ENCODE data around the gene SND1.
"Not testable (repeated sequence)": the region's sequence is repeated elsewhere in the genome, so short reads cannot be mapped to it uniquely, and the experiment has no call there.

The SND1 gene

DNA sequence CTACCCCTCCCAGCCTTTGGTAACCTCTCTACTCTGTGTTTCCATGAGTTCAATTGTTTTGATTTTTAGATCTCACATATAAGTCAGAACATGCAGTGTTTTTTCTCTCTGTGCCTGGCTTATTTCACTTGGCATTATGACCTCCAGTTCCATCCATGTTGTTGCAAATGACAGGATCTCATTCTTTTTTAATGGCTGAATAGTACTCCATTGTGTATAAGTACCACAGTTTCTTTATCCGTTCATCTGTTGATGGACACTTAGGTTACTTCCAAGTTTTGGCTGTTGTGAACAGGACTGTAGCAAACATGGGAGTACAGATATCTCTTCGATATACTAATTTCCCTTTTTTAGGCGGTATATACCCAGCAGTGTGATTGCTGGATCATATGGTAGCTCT, 237.7 kb downstream of the SND1 start:
- intact Hi-C loops (cut with DNase I), result no loop called here
- DNase-seq, result no peak

DNA sequence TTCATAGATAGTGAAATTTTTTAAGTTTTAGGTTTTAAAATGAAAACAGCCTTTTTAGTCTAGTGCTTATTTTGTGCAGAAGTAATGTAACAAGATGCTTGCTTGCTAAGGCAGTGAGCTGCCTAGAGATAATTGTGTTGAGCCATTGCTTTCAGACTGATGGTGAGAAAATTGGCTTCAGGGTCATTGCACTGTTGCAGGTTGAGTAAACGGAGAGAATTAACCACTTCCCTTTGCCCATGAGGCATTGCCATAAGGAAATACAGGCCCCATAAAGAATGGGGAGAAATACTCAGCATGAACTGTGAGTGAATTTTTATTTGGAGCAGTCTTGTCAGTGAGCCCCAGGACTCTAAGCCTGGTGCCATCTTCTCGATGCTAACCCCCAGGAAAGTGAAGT, 238.7 kb downstream of the SND1 start:
- intact Hi-C loops (cut with DNase I), result no loop called here
- DNase-seq, result no peak

GRCh38 chr7:127891144-127891543, 239.2 kb downstream of the SND1 start:
- DNase-seq, result no peak
- intact Hi-C loops (cut with DNase I), result no loop called here

GRCh38 chr7:127891854-127892438, 240.0 kb downstream of the SND1 start:
- no peak for DNase-seq

DNA sequence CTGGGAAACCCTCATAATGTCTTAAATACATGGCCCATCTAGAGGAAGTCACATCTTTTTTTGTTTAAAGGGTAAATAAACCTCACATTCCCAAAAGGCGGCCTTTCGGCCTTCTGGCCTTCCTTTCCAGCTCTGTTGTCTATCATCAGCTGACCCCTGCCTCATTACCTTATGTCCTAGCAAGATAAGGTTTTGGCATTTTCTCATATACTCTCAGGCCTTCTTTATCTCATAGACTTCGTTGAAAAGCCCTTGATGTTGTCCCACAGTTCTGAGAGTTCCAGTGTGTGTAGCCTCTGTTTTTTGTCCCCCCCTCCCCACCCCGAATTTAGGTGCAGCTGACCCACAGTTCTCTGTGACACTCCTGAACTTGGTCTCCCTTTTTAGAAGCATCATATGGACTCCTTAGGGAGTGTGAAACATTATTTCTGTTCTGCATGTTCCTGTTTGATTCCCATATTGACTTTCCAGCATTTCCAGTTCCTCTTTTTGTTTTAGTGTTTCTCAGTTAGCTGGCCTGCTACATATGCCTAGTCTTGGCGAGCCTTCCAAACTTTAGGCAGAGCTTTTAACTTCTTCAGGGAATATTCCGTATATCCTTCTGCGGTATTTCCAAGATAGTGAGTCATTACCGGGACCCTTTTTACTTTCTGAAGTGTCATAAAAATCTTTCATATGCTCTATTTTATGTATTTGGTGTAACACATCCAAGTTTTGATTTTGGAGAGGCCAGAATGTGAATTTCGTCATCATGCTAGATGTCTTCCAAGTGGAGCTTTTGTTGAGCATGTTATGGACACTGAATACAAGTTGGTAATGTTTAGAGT, 240.7 kb downstream of the SND1 start:
- DNase-seq, result no peak
- intact Hi-C loops (cut with DNase I), result no loop called here

More at GRCh38 chr7:127891854-127892438, 240.0 kb downstream of the SND1 start:
- intact Hi-C loops (cut with DNase I), result no loop called here

- intact Hi-C loops (cut with DNase I), result no loop called here
- no peak for DNase-seq
Measured at GRCh38 chr7:127893547-127893946, 241.6 kb downstream of the SND1 start.

GRCh38 chr7:127894588-127894987, 242.6 kb downstream of the SND1 start:
- intact Hi-C loops (cut with DNase I), result no loop called here
- DNase-seq, result no peak

- intact Hi-C loops (cut with DNase I), result no loop called here
- DNase-seq, result no peak
Measured at GRCh38 chr7:127895360-127895759, 243.4 kb downstream of the SND1 start.

GRCh38 chr7:127895814-127896280, 243.9 kb downstream of the SND1 start:
- intact Hi-C loops (cut with DNase I), result no loop called here
- DNase-seq, result no peak

DNA sequence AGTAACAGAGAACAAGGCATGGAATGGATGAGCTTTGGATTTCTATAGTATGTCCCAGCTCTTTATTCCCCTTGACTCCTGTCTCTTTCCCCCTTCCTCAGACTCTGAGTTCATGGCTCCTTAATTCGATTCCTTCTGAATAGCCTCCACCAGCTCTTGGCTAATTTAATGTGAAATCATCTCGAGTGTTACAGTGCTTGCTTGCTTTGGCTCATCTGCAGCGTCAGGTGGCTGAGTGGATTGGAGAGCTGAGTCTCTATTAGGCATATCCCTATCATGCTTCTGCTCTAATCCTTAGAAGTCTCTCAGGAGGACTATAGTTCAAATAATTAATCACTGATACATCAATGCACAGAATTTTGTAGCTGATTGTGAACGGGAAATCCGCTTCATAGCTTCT, 244.7 kb downstream of the SND1 start:
- intact Hi-C loops (cut with DNase I), result no loop called here

GRCh38 chr7:127897704-127898454, 245.9 kb downstream of the SND1 start:
- intact Hi-C loops (cut with DNase I), result no loop called here
- peak in 23 of 42 donors; percentile 19 to 75 (median 38) for DNase-seq

More for the DNA sequence above, 244.7 kb downstream of the SND1 start:
- no peak for DNase-seq

- intact Hi-C loops (cut with DNase I), result no loop called here
- DNase-seq, result no peak
Measured at GRCh38 chr7:127899411-127899810, 247.4 kb downstream of the SND1 start.

DNA sequence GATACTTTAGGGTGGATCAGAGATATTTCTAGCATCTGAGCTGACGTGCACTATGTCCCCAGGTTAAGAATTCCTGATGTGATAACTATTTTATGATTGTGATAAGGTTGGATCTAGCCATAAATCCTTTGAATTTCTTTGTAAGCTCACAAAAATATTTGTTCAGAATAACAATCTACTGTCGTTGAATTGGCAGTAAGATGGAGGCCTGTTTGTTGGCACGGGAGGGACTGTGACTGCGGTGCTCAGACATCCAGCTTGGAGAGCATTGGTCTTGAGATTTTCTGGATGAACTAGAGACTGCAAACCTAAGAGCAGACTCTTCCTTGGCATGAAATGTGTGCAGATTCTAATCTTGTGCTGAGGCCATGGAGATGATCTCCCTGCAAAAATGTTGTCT, 248.1 kb downstream of the SND1 start:
- intact Hi-C loops (cut with DNase I), result no loop called here
- DNase-seq, result no peak

- peak in 30 of 42 donors; percentile 15 to 79 (median 42) for DNase-seq
- intact Hi-C loops (cut with DNase I), result no loop called here
Measured at GRCh38 chr7:127900732-127901685, 249.0 kb downstream of the SND1 start.

- intact Hi-C loops (cut with DNase I), result no loop called here
- peak in 3 of 42 donors; percentile 21 to 55 (median 23) for DNase-seq
Measured at GRCh38 chr7:127901895-127902703, 250.1 kb downstream of the SND1 start.

GRCh38 chr7:127902753-127903152, 250.8 kb downstream of the SND1 start:
- intact Hi-C loops (cut with DNase I), result not testable (repeated sequence)

GRCh38 chr7:127903892-127904669, 252.1 kb downstream of the SND1 start:
- no peak for DNase-seq
- intact Hi-C loops (cut with DNase I), result no loop called here

More at GRCh38 chr7:127902753-127903152, 250.8 kb downstream of the SND1 start:
- DNase-seq, result not testable (repeated sequence)

All from head of caudate nucleus (tissue), 42 donors.